Thoracic aorta (tissue), 2 donors: ENCODE data around the gene IRF5. TPM values are rescaled to one million over a fixed set of nuclear protein-coding genes. Genes with fewer than 3 reads are reported as not detected.
A peak's percentile ranks its signal among the peaks of the same experiment; 100 is the strongest.

Source experiments
- ATAC-seq: fragments of 150-250 bp; one replicate; pipeline ENCODE4 v1.8.0; 2017; ENCODE audit warnings: low read depth; ENCODE audit not compliant: insufficient number of reproducible peaks, low FRiP score
- DNase-seq: peaks from one replicate; pipeline ENCODE4 v3.0.0-alpha.2; 2020; ENCODE audit warnings: low spot score
- H3K27ac ChIP-seq, 2 donors: fragments of 200-600 bp; sonication (generic); 1 replicate in 1 of 2; 2 replicates in 1 of 2; pipeline ENCODE4 v1.5.1; 2016; ENCODE audit warnings: mild to moderate bottlenecking in 2 of 2, moderate library complexity in 2 of 2
- H3K27me3 ChIP-seq: fragments of 200-600 bp; sonication (generic); replicated peaks from 2 replicates; pipeline ENCODE4 v1.6.0; 2016; ENCODE audit warnings: mild to moderate bottlenecking; ENCODE audit not compliant: insufficient read depth
- H3K36me3 ChIP-seq: fragments of 200-600 bp; sonication (generic); one replicate; pipeline ENCODE4 v1.5.1; 2016
- H3K4me1 ChIP-seq, 2 donors: fragments of 200-600 bp; sonication (generic); 1 replicate in 1 of 2; 2 replicates in 1 of 2; pipeline versions ENCODE4 v1.5.1 to v1.6.0; 2016; ENCODE audit warnings: low read depth in 2 of 2, mild to moderate bottlenecking in 1 of 2; ENCODE audit not compliant: control insufficient read depth in 1 of 2
- H3K4me3 ChIP-seq: fragments of 200-600 bp; sonication (generic); 2 replicates; pipeline ENCODE4 v1.5.1; 2016; ENCODE audit warnings: mild to moderate bottlenecking
- H3K9me3 ChIP-seq: fragments of 200-600 bp; sonication (generic); 2 replicates; pipeline ENCODE4 v1.5.1; 2016
- total RNA-seq, 2 donors: library from RNA; depleted of rRNA; stranded (reverse); fragments of >200 nt; gene quantifications; one replicate each; pipeline versions ENCODE4 v1.1.0 to v1.2.3, GENCODE V29; 2016
- TF ChIP-seq, protein P1 (sequence below): fragments of 200-600 bp; sonication (generic); IDR thresholded peaks from one replicate; pipeline ENCODE4 v1.5.1; 2019; ENCODE audit warnings: antibody characterized with exemption

The IRF5 gene
- total RNA-seq, 2 donors from 2014 or later: 11.9 to 25.0 TPM

DNA sequence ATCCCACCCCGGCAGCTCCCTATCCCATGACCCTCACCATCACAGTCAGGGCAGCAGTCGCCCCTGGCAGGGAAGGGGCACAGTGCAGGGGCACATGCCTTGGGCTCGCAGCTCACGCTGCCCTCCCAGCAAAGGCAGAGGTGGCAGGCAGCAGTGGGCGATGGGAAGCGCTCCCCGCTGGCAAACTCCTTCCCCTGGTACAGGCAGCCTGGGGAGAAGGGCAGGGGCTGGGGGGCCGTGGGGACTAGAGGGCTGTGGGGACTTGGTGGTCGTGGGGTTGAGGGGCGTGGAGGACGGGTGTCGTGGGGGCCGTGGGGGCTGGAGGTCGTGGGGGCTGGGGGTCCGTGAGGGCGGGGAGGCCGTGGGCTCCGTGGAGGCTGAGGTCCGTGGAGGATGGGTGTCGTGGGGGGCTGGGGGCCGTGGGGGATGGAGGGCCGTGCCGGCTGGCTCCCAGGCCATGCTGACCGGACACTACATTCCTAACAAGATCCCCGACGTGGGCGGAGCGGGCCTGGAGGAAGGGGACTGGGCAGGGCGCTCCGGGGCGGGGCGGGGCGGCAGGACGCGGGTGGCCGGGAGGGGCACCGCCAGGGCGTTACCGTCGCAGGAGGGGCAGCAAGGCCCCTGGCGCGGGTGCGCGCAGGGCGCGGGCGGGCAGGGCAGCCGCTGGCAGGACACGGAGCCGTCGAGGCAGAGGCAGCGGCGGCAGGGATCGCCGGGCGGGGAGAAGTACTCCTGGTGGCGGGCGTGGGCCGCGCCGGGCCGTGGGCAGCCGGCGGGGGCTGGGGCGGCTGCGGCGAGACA lies 47.2 kb upstream of the IRF5 start:
- peak overlapping the region; percentile 53 for H3K4me3 ChIP-seq
- no peaks in the 10 kb centered on the region for H3K27me3 ChIP-seq
- H3K27ac ChIP-seq: no peak overlapping the region
- ATAC-seq: peak; percentile 9
- no peaks in the 10 kb centered on the region for H3K9me3 ChIP-seq
- DNase-seq: no peak
- TF ChIP-seq, protein P1, sequence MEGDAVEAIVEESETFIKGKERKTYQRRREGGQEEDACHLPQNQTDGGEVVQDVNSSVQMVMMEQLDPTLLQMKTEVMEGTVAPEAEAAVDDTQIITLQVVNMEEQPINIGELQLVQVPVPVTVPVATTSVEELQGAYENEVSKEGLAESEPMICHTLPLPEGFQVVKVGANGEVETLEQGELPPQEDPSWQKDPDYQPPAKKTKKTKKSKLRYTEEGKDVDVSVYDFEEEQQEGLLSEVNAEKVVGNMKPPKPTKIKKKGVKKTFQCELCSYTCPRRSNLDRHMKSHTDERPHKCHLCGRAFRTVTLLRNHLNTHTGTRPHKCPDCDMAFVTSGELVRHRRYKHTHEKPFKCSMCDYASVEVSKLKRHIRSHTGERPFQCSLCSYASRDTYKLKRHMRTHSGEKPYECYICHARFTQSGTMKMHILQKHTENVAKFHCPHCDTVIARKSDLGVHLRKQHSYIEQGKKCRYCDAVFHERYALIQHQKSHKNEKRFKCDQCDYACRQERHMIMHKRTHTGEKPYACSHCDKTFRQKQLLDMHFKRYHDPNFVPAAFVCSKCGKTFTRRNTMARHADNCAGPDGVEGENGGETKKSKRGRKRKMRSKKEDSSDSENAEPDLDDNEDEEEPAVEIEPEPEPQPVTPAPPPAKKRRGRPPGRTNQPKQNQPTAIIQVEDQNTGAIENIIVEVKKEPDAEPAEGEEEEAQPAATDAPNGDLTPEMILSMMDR: no peak
- H3K4me1 ChIP-seq: no peaks in the 10 kb centered on the region
- H3K36me3 ChIP-seq: no peaks in the 10 kb centered on the region

DNA sequence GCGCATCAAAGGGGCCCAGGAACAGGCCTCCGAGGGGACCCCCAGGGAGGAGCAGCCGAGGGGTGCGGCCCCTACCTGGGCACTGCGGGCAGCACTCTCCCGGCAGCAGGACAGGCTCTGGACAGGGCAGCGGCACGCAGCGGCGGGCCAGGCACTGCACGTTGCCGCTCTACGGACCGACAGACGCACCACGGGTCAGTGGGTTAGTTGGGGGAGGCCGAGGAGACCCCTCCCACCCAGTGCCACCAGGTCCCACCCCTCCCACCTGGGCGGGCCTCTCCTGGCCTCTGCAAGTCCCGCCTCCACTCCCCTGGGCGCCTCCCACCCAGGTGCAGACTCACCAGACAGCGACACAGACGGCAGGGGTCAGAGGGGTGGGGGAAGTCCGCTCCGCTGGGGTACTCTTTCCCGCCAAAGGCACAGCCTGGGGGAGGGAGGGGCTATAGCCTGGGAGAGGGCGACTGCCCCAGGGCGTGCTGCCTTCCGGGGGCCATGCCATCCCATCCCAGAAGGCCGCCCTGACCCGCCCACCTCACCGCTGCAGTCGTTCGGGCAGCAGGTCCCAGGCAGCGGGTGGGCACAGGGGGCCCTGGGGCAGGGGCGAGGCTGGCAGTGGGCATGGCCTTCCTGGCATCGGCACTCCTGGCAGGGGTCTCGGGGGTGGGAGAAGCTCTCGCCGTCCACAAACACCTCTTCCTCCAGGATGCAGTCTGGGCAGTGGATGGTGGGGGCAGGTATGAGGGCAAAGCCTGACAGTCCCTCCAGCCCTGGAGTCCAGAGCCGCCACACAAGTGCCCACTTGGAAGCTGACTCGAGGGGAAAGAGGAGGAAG lies 46.4 kb upstream of the IRF5 start:
- no peaks in the 10 kb centered on the region for H3K4me1 ChIP-seq
- H3K27me3 ChIP-seq: no peaks in the 10 kb centered on the region
- peak overlapping the region; percentile 53 for H3K4me3 ChIP-seq

GRCh38 chr7:128891942-128892269 lies 45.8 kb upstream of the IRF5 start:
- Histone ChIP-seq H3K4me1 (no peaks in the 10 kb centered on the region), H3K36me3 (no peaks in the 10 kb centered on the region), H3K27ac (no peak overlapping the region), H3K9me3 (no peaks in the 10 kb centered on the region), H3K4me3 (no peak overlapping the region), H3K27me3 (no peaks in the 10 kb centered on the region)
- ATAC-seq (no peak), DNase-seq (no peak)
- TF ChIP-seq, protein P1: no peak

More for the DNA sequence above, 46.4 kb upstream of the IRF5 start:
- Histone ChIP-seq H3K9me3 (no peaks in the 10 kb centered on the region), H3K36me3 (no peaks in the 10 kb centered on the region), H3K27ac (no peak overlapping the region)
- TF ChIP-seq, protein P1: no peak
- ATAC-seq: peak; percentile 15
- DNase-seq: no peak

DNA sequence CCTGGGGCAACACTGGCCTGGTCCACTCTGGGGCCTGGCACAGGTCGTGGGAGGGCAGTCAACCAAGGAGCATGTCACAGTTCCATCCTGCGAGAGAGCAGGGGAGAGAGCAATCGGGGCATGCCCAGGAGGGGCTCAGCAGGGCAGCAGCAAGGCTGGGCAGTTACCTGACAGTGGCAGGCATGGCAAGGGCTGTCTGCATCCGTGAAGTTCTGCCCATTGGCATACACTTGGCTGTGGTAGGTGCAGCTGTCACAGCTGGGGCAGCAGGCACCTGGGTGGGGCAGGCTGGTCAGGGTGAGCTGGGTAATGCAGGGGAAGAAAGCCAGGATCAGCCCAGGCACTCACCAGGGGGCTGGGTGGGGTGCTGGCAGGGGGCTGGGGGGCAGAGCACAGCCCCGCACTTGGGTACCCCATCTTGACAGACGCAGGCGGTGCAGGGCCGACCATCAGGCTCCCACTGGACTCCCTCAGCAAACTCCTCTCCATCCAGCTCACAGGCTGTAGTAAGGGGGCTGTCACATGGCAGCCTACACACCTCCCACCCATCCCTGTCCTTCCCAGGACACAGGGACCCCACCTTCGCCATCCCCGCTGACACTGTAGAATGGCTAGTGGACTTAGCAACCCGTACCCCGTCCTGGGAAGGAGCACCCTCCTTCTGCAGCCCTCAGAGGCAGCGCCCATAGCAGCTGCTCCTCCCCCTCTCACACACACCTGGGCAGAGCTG lies 45.0 kb upstream of the IRF5 start:
- H3K27me3 ChIP-seq: no peaks in the 10 kb centered on the region
- no peak for ATAC-seq
- no peak for DNase-seq
- TF ChIP-seq, protein P1: no peak
- no peak overlapping the region for H3K4me3 ChIP-seq
- no peaks in the 10 kb centered on the region for H3K4me1 ChIP-seq
- H3K9me3 ChIP-seq: no peaks in the 10 kb centered on the region
- no peaks in the 10 kb centered on the region for H3K36me3 ChIP-seq
- H3K27ac ChIP-seq: no peak overlapping the region
